HEK293 (cell line): ENCODE measurements around the gene GBA2.

Experiments used
- CTCF ChIA-PET: fragments of 350-600 bp; formaldehyde crosslinking; extraction: SDS; loops from one replicate; lab custom pipeline; 2021; ENCODE audit warnings: antibody characterized with exemption; lab: Yijun Ruan, JAX
- POLR2A ChIA-PET: fragments of 300-600 bp; formaldehyde crosslinking; extraction: SDS; loops from one replicate; lab custom pipeline; 2020; ENCODE audit warnings: antibody characterized with exemption, inconsistent platforms; lab: Yijun Ruan, JAX
- H3K27ac ChIP-seq: fragments of 200-500 bp; sonication (Bioruptor generic); 2 replicates; pipeline ENCODE4 v1.5.1; 2014; ENCODE audit warnings: low read depth, low read length, control low read depth, inconsistent platforms; ENCODE audit errors: extremely low read depth
- H3K36me3 ChIP-seq, 2 experiments: fragments of 200-500 bp in 1 of 2; sonication (Bioruptor generic) in 1 of 2; 1 replicate in 1 of 2; 2 replicates in 1 of 2; pipeline ENCODE4 v1.5.1; 2014 to 2017; ENCODE audit warnings: inconsistent platforms in 2 of 2, low read length in 2 of 2; ENCODE audit not compliant: control insufficient read depth in 2 of 2, insufficient read depth in 1 of 2
- H3K4me1 ChIP-seq: fragments of 200-500 bp; sonication (Bioruptor generic); 2 replicates; pipeline ENCODE4 v1.5.1; 2014; ENCODE audit warnings: mild to moderate bottlenecking, low read length, inconsistent platforms; ENCODE audit not compliant: control insufficient read depth, insufficient read depth
- H3K4me3 ChIP-seq: 2 replicates; pipeline ENCODE4 v1.5.1; 2011; ENCODE audit warnings: low read depth, mild to moderate bottlenecking, control low read depth, low read length, moderate library complexity
- H3K9me3 ChIP-seq: fragments of 200-500 bp; sonication (Bioruptor generic); 2 replicates; pipeline ENCODE4 v1.5.1; 2014; ENCODE audit warnings: low read depth, low read length, inconsistent platforms; ENCODE audit not compliant: control insufficient read depth, insufficient read depth
- GLIS2 ChIP-seq: fragments of 450-650 bp; formaldehyde crosslinking; IDR thresholded peaks from 2 replicates; pipeline ENCODE4 v1.5.1; 2016; ENCODE audit warnings: missing biosample characterization, missing genetic modification characterization
- HOXC10 ChIP-seq: sonication (generic); formaldehyde crosslinking; IDR thresholded peaks from 2 replicates; pipeline ENCODE4 v1.8.1; 2023; ENCODE audit warnings: mild to moderate bottlenecking, missing genetic modification reagents
- IKZF3 ChIP-seq: fragments of 450-650 bp; IDR thresholded peaks from 2 replicates; pipeline ENCODE4 v1.5.0; 2018; ENCODE audit warnings: missing biosample characterization, mild to moderate bottlenecking, missing genetic modification characterization, moderate library complexity
- KLF10 ChIP-seq: fragments of 450-650 bp; IDR thresholded peaks from 2 replicates; pipeline ENCODE4 v1.5.1; 2018; ENCODE audit warnings: missing biosample characterization, mild to moderate bottlenecking, missing genetic modification characterization
- KLF8 ChIP-seq: fragments of 450-650 bp; formaldehyde crosslinking; IDR thresholded peaks from 2 replicates; pipeline ENCODE4 v1.5.1; 2016; ENCODE audit warnings: missing biosample characterization, missing genetic modification characterization
- SP2 ChIP-seq: fragments of 450-650 bp; formaldehyde crosslinking; IDR thresholded peaks from 2 replicates; pipeline ENCODE4 v1.5.1; 2016; ENCODE audit warnings: missing biosample characterization, missing genetic modification characterization
- SP3 ChIP-seq: fragments of 450-650 bp; formaldehyde crosslinking; IDR thresholded peaks from 2 replicates; pipeline ENCODE4 v1.5.1; 2016; ENCODE audit warnings: missing biosample characterization, missing genetic modification characterization
- ZBTB48 ChIP-seq: fragments of 450-650 bp; formaldehyde crosslinking; IDR thresholded peaks from 2 replicates; pipeline ENCODE4 v1.5.1; 2016; ENCODE audit warnings: missing biosample characterization, missing genetic modification characterization
- ZBTB8A ChIP-seq: fragments of 450-650 bp; formaldehyde crosslinking; IDR thresholded peaks from 2 replicates; pipeline ENCODE4 v1.5.1; 2016; ENCODE audit warnings: missing biosample characterization, missing genetic modification characterization
- ZEB2 ChIP-seq: fragments of 450-650 bp; formaldehyde crosslinking; IDR thresholded peaks from 2 replicates; pipeline ENCODE4 v1.5.1; 2016; ENCODE audit warnings: missing biosample characterization, missing genetic modification characterization
- ZIC2 ChIP-seq: fragments of 450-650 bp; formaldehyde crosslinking; IDR thresholded peaks from 2 replicates; pipeline ENCODE4 v1.5.1; 2016; ENCODE audit warnings: missing biosample characterization, missing genetic modification characterization
- ZNF248 ChIP-seq: fragments of 450-650 bp; formaldehyde crosslinking; IDR thresholded peaks from 2 replicates; pipeline ENCODE4 v1.5.1; 2017; ENCODE audit warnings: missing biosample characterization, missing genetic modification characterization
- ZNF341 ChIP-seq: fragments of 450-650 bp; formaldehyde crosslinking; IDR thresholded peaks from 2 replicates; pipeline ENCODE4; 2016; ENCODE audit warnings: low read depth, missing biosample characterization, missing genetic modification characterization
- ZNF391 ChIP-seq: fragments of 450-650 bp; formaldehyde crosslinking; IDR thresholded peaks from 2 replicates; pipeline ENCODE4 v1.5.1; 2016; ENCODE audit warnings: low read depth, missing biosample characterization, missing genetic modification characterization, borderline replicate concordance
- ZNF416 ChIP-seq: fragments of 450-650 bp; formaldehyde crosslinking; IDR thresholded peaks from 2 replicates; pipeline ENCODE4 v1.5.1; 2016; ENCODE audit warnings: missing biosample characterization, missing genetic modification characterization
- ZNF423 ChIP-seq: fragments of 450-650 bp; formaldehyde crosslinking; IDR thresholded peaks from 2 replicates; pipeline ENCODE4 v1.5.1; 2016; ENCODE audit warnings: missing biosample characterization, missing genetic modification characterization
- ZNF530 ChIP-seq: fragments of 450-650 bp; formaldehyde crosslinking; IDR thresholded peaks from 2 replicates; pipeline ENCODE4 v1.5.1; 2016; ENCODE audit warnings: low read depth, missing biosample characterization, missing genetic modification characterization
- ZNF560 ChIP-seq: fragments of 450-650 bp; formaldehyde crosslinking; IDR thresholded peaks from 2 replicates; pipeline ENCODE4 v1.5.1; 2017; ENCODE audit warnings: missing biosample characterization, missing genetic modification characterization, borderline replicate concordance
- ZNF561 ChIP-seq: fragments of 450-650 bp; IDR thresholded peaks from 2 replicates; pipeline ENCODE4 v1.5.1; 2018; ENCODE audit warnings: missing biosample characterization, missing genetic modification characterization, borderline replicate concordance
- ZNF76 ChIP-seq: fragments of 450-650 bp; formaldehyde crosslinking; IDR thresholded peaks from 2 replicates; pipeline ENCODE4; 2016; ENCODE audit warnings: low read depth, missing biosample characterization, missing genetic modification characterization, borderline replicate concordance
- ZNF791 ChIP-seq: fragments of 450-650 bp; formaldehyde crosslinking; IDR thresholded peaks from 2 replicates; pipeline ENCODE4 v1.5.1; 2016; ENCODE audit warnings: missing biosample characterization, missing genetic modification characterization
- ZNF792 ChIP-seq: fragments of 450-650 bp; formaldehyde crosslinking; IDR thresholded peaks from 2 replicates; pipeline ENCODE4 v1.5.1; 2016; ENCODE audit warnings: missing biosample characterization, missing genetic modification characterization
- ZSCAN30 ChIP-seq: fragments of 450-650 bp; IDR thresholded peaks from 2 replicates; pipeline ENCODE4 v1.5.1; 2018; ENCODE audit warnings: missing biosample characterization, mild to moderate bottlenecking, missing genetic modification characterization, moderate library complexity
- TF ChIP-seq, protein P1 (sequence below): fragments of 450-650 bp; formaldehyde crosslinking; conservative IDR thresholded peaks from 2 replicates; pipeline ENCODE4 v1.5.1; 2016; ENCODE audit warnings: low read depth, missing biosample characterization, missing genetic modification characterization
- TF ChIP-seq, protein P2 (sequence below): fragments of 450-650 bp; formaldehyde crosslinking; optimal IDR thresholded peaks from 2 replicates; pipeline ENCODE3; 2016; ENCODE audit warnings: missing biosample characterization, mild to moderate bottlenecking, missing genetic modification characterization
- TF ChIP-seq, protein P3 (sequence below): fragments of 450-650 bp; formaldehyde crosslinking; conservative IDR thresholded peaks from 2 replicates; pipeline ENCODE4 v1.5.1; 2016; ENCODE audit warnings: low read depth, missing biosample characterization, missing genetic modification characterization

GBA2 gene

DNA sequence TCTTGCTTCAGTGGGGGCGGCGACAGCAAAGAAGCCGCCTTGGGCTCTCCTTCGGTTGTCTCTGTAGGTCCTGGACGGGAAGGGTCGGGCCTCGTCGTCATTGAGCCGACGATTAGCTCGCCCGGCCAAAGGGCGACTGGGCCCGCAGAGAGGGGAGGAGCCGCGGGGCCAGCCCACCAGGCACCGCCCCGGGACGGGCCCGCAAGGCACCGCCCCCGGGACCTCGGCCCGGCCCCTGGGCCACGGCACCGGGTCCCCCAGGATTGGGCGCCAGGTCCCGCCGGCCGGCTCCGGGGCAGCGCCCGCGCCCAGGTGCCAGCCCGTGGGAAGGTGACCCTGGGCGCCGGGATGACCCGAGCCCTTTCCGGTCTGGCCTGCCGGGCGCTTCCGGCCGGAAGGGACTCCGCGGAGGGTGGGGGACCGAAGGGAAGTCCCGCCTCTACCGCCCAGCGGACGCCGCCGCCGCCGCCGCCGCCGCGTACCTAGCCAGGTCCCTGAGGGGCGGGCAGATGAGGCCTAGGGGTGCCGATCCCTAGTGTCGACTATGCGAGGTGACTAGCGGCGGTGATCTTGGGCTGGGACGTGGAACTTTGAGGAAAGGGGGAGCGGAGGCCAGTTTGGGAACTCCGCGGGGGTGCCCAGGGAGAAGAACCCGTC is at the start of gene GBA2, which contains the start of gene RGP1:
Gene GBA2, minus strand, starts transcription at position 371 of the 657 bp plus-strand sequence. CDS start 524 bp downstream, outside the sequence.
Gene RGP1, plus strand, starts transcription at position 430 of the 657 bp plus-strand sequence. CDS start 469 bp downstream, outside the sequence.
- H3K9me3 ChIP-seq = no peaks in the 10 kb centered on the region
- CTCF ChIA-PET = interaction anchor here (0.6 to 5.6 kb wide), 18 partner anchors 7 to 162 kb away, joined by 3 to 51 read pairs (median 5); partner anchors contain the start of genes ARHGEF39, CREB3, SPAG8 and TLN1
- peak within 1 kb of the TSS; percentile 67 for H3K27ac ChIP-seq
- peaks cover 9 to 65% of the 10 kb centered on the region in 2 experiments; a peak in 2 of 3 replicates for H3K36me3 ChIP-seq
- POLR2A ChIA-PET = interaction anchor here (0.6 to 6.2 kb wide), 12 partner anchors 8 to 587 kb away, joined by 3 to 73 read pairs (median 4); partner anchors contain the start of genes CCDC107, CREB3, HINT2 and RMRP
- no peaks in the 10 kb centered on the region; the same call in 1 of the 2 replicates for H3K4me1 ChIP-seq
- peak within 1 kb of the TSS; percentile 77 for H3K4me3 ChIP-seq
- TF ChIP-seq KLF10 (tag by site-specific recombination) = peak; percentile 43; the same call in 1 of the 2 replicates
- TF ChIP-seq, protein P1, sequence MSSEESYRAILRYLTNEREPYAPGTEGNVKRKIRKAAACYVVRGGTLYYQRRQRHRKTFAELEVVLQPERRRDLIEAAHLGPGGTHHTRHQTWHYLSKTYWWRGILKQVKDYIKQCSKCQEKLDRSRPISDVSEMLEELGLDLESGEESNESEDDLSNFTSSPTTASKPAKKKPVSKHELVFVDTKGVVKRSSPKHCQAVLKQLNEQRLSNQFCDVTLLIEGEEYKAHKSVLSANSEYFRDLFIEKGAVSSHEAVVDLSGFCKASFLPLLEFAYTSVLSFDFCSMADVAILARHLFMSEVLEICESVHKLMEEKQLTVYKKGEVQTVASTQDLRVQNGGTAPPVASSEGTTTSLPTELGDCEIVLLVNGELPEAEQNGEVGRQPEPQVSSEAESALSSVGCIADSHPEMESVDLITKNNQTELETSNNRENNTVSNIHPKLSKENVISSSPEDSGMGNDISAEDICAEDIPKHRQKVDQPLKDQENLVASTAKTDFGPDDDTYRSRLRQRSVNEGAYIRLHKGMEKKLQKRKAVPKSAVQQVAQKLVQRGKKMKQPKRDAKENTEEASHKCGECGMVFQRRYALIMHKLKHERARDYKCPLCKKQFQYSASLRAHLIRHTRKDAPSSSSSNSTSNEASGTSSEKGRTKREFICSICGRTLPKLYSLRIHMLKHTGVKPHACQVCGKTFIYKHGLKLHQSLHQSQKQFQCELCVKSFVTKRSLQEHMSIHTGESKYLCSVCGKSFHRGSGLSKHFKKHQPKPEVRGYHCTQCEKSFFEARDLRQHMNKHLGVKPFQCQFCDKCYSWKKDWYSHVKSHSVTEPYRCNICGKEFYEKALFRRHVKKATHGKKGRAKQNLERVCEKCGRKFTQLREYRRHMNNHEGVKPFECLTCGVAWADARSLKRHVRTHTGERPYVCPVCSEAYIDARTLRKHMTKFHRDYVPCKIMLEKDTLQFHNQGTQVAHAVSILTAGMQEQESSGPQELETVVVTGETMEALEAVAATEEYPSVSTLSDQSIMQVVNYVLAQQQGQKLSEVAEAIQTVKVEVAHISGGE = peak; percentile 93
- TF ChIP-seq ZNF76 (tag by site-specific recombination) = peak; percentile 11; the same call in 1 of the 2 replicates
- peak; percentile 58; the same call in 1 of the 2 replicates for TF ChIP-seq ZNF561 (tag by site-specific recombination)
- TF ChIP-seq ZNF791 = no peak
- TF ChIP-seq ZNF560 (tag by site-specific recombination) = no peak
- no peak for TF ChIP-seq HOXC10 (CRISPR knock-in tag)
- no peak for TF ChIP-seq ZNF248
- TF ChIP-seq ZEB2 (tag by site-specific recombination) = peak; percentile 48; the same call in 1 of the 2 replicates
- peak; percentile 91 for TF ChIP-seq ZNF423
- TF ChIP-seq ZNF391 (tag by site-specific recombination) = no peak
- peak; percentile 49; the same call in 1 of the 2 replicates for TF ChIP-seq ZSCAN30 (tag by site-specific recombination)
- TF ChIP-seq ZBTB48 (tag by site-specific recombination) = peak; percentile 96
- TF ChIP-seq KLF8 (tag by site-specific recombination) = peak; percentile 43; the same call in 1 of the 2 replicates
- no peak for TF ChIP-seq ZNF530
- peak; percentile 97 for TF ChIP-seq ZBTB8A
- TF ChIP-seq SP2 (tag by site-specific recombination) = peak; percentile 74
- TF ChIP-seq, protein P2, sequence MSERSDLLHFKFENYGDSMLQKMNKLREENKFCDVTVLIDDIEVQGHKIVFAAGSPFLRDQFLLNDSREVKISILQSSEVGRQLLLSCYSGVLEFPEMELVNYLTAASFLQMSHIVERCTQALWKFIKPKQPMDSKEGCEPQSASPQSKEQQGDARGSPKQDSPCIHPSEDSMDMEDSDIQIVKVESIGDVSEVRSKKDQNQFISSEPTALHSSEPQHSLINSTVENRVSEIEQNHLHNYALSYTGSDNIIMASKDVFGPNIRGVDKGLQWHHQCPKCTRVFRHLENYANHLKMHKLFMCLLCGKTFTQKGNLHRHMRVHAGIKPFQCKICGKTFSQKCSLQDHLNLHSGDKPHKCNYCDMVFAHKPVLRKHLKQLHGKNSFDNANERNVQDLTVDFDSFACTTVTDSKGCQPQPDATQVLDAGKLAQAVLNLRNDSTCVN (tag by site-specific recombination) = peak; percentile 36
- peak; percentile 47; the same call in 1 of the 2 replicates for TF ChIP-seq ZNF341 (tag by site-specific recombination)
- TF ChIP-seq, protein P3, sequence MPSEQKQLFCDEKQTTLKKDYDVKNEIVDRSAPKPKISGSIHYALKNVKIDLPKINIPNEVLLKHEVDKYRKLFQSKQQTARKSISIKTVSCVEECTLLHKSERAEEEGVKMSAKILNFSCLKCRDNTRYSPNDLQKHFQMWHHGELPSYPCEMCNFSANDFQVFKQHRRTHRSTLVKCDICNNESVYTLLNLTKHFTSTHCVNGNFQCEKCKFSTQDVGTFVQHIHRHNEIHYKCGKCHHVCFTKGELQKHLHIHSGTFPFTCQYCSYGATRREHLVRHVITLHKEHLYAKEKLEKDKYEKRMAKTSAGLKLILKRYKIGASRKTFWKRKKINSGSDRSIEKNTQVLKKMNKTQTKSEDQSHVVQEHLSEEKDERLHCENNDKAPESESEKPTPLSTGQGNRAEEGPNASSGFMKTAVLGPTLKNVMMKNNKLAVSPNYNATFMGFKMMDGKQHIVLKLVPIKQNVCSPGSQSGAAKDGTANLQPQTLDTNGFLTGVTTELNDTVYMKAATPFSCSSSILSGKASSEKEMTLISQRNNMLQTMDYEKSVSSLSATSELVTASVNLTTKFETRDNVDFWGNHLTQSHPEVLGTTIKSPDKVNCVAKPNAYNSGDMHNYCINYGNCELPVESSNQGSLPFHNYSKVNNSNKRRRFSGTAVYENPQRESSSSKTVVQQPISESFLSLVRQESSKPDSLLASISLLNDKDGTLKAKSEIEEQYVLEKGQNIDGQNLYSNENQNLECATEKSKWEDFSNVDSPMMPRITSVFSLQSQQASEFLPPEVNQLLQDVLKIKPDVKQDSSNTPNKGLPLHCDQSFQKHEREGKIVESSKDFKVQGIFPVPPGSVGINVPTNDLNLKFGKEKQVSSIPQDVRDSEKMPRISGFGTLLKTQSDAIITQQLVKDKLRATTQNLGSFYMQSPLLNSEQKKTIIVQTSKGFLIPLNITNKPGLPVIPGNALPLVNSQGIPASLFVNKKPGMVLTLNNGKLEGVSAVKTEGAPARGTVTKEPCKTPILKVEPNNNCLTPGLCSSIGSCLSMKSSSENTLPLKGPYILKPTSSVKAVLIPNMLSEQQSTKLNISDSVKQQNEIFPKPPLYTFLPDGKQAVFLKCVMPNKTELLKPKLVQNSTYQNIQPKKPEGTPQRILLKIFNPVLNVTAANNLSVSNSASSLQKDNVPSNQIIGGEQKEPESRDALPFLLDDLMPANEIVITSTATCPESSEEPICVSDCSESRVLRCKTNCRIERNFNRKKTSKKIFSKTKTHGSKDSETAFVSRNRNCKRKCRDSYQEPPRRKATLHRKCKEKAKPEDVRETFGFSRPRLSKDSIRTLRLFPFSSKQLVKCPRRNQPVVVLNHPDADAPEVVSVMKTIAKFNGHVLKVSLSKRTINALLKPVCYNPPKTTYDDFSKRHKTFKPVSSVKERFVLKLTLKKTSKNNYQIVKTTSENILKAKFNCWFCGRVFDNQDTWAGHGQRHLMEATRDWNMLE = peak; percentile 32; the same call in 1 of the 2 replicates
- peak; percentile 67 for TF ChIP-seq GLIS2 (tag by site-specific recombination)
- no peak for TF ChIP-seq ZNF416 (tag by site-specific recombination)
- 0 out of 2 replicates have a peak, but pooled peaks have one; percentile 10 for TF ChIP-seq ZIC2 (tag by site-specific recombination)
- peak; percentile 65; the same call in 1 of the 2 replicates for TF ChIP-seq SP3 (tag by site-specific recombination)
- peak; percentile 88 for TF ChIP-seq IKZF3 (tag by site-specific recombination)
- no peak for TF ChIP-seq ZNF792 (tag by site-specific recombination)
